Epithelial cell of esophagus (primary cell): ENCODE data around the gene NFE2L1.

Source experiments
- DNase-seq: peaks from one replicate; pipeline ENCODE4 v3.0.0; 2010; ENCODE audit warnings: low read depth
- H3K4me3 ChIP-seq: 2 replicates; pipeline ENCODE4 v1.5.1; 2011; ENCODE audit warnings: mild to moderate bottlenecking, low read length, control low read depth
- CTCF ChIP-seq: IDR thresholded peaks from 2 replicates; pipeline ENCODE4 v1.5.1; 2011; ENCODE audit warnings: low read depth, mild to moderate bottlenecking, low read length, control low read depth, inconsistent platforms; ENCODE audit not compliant: insufficient read depth; ENCODE audit errors: missing control alignments

The NFE2L1 gene

GRCh38 chr17:48102798-48103715 lies 54.9 kb downstream of the NFE2L1 start:
- H3K4me3 ChIP-seq, result no peak overlapping the region
- no peak for DNase-seq
- TF ChIP-seq CTCF, result no peak

GRCh38 chr17:48104440-48104839 lies 56.3 kb downstream of the NFE2L1 start:
- no peak for TF ChIP-seq CTCF
- H3K4me3 ChIP-seq, result no peak overlapping the region
- DNase-seq, result no peak

GRCh38 chr17:48106802-48107136 lies 58.6 kb downstream of the NFE2L1 start:
- no peak for TF ChIP-seq CTCF
- H3K4me3 ChIP-seq, result peak overlapping the region; percentile 91
- no peak for DNase-seq

- DNase-seq, result peak; percentile 90
- peak within 1 kb of the TSS; percentile 91 for H3K4me3 ChIP-seq
- TF ChIP-seq CTCF, result peak; percentile 4
These were observed 59.2 kb downstream of the NFE2L1 start, which contains the start of gene SNX11 for GRCh38 chr17:48107137-48108055. Gene SNX11 (plus strand): TSS chr17:48107766. CDS start chr17:48112044, 4,278 bp downstream.

GRCh38 chr17:48110761-48111160 lies 62.6 kb downstream of the NFE2L1 start:
- TF ChIP-seq CTCF, result no peak
- DNase-seq, result no peak
- H3K4me3 ChIP-seq, result no peak overlapping the region
